Endodermal cell (in vitro differentiated cells): ENCODE data around the gene C19orf67. TPM values are rescaled to one million over a fixed set of nuclear protein-coding genes. Genes with fewer than 3 reads are reported as not detected.

Source experiments
- DNase-seq: peaks from one replicate; pipeline ENCODE4 v3.0.0-alpha.2; 2017
- H3K27ac ChIP-seq: 2 replicates; pipeline ENCODE4 v1.5.1; 2013; ENCODE audit warnings: mild to moderate bottlenecking, low read depth, low read length, moderate library complexity
- H3K27me3 ChIP-seq: 2 replicates; pipeline ENCODE4 v1.6.1; 2013; ENCODE audit warnings: mild to moderate bottlenecking, low read length, moderate library complexity; ENCODE audit not compliant: insufficient read depth, control insufficient read depth, poor library complexity, severe bottlenecking
- H3K36me3 ChIP-seq: 2 replicates; pipeline ENCODE4 v1.7.0; 2013; ENCODE audit warnings: mild to moderate bottlenecking, low read length, moderate library complexity; ENCODE audit not compliant: control insufficient read depth, insufficient read depth
- H3K4me1 ChIP-seq: one replicate; pipeline ENCODE4 v1.7.0; 2013; ENCODE audit warnings: low read length; ENCODE audit not compliant: control insufficient read depth, insufficient read depth
- H3K4me3 ChIP-seq: 2 replicates; pipeline ENCODE4 v1.5.1; 2013; ENCODE audit warnings: mild to moderate bottlenecking, low read length, moderate library complexity
- H3K9ac ChIP-seq: 2 replicates; pipeline ENCODE4 v1.6.1; 2013; ENCODE audit warnings: mild to moderate bottlenecking, low read length, moderate library complexity; ENCODE audit not compliant: poor library complexity, severe bottlenecking; ENCODE audit errors: extremely low read depth
- H3K9me3 ChIP-seq: 2 replicates; pipeline ENCODE4 v1.6.1; 2013; ENCODE audit warnings: mild to moderate bottlenecking, low read length, moderate library complexity; ENCODE audit not compliant: control insufficient read depth
- H3K27ac Mint-ChIP-seq: 2 replicates; pipeline ENCODE4 v1.8.0; 2020; ENCODE audit warnings: mixed read lengths
- H3K27me3 Mint-ChIP-seq: 2 replicates; pipeline ENCODE4 v1.8.0; 2021; ENCODE audit warnings: mild to moderate bottlenecking, mixed read lengths; ENCODE audit not compliant: insufficient read depth
- H3K36me3 Mint-ChIP-seq: 2 replicates; pipeline ENCODE4 v1.8.0; 2020; ENCODE audit warnings: low read depth, mixed read lengths
- H3K4me1 Mint-ChIP-seq: 2 replicates; pipeline ENCODE4 v1.8.0; 2020; ENCODE audit warnings: mixed read lengths
- H3K4me3 Mint-ChIP-seq: 2 replicates; pipeline ENCODE4 v1.8.0; 2020; ENCODE audit warnings: mild to moderate bottlenecking, moderate library complexity, mixed read lengths
- H3K9me3 Mint-ChIP-seq: 2 replicates; pipeline ENCODE4 v1.8.0; 2020; ENCODE audit warnings: mild to moderate bottlenecking, mixed read lengths
- CTCF ChIP-seq: fragments of 200-600 bp; sonication (generic); conservative IDR thresholded peaks from 2 replicates; pipeline ENCODE4 v1.5.0; 2021; ENCODE audit warnings: antibody characterized with exemption, mild to moderate bottlenecking
- WGBS, 2 experiments: methylation state at CpG; one replicate each; pipeline versions ENCODE4 v1.1.5 to v1.1.7; 2013; ENCODE audit warnings: missing lambda C conversion rate in 2 of 2, mixed read lengths in 1 of 2; ENCODE audit not compliant: insufficient coverage in 1 of 2, insufficient read length in 1 of 2; 5-methylcytosine and 5-hydroxymethylcytosine counted together
- total RNA-seq, 2 donors: library from RNA; stranded (reverse); fragmentation: NEBNext Ultra II Directional in 1 of 2; extraction: Animal tissue kit (Norgen Biotek cat#: 25700) in 1 of 2; gene quantifications; 2 replicates in 1 of 2; 3 replicates in 1 of 2; pipeline ENCODE4 v1.2.1, GENCODE V29; 2021

C19orf67 gene
- total RNA-seq, 2 donors from 2014 or later, result 0.73 to 1.1 TPM

DNA sequence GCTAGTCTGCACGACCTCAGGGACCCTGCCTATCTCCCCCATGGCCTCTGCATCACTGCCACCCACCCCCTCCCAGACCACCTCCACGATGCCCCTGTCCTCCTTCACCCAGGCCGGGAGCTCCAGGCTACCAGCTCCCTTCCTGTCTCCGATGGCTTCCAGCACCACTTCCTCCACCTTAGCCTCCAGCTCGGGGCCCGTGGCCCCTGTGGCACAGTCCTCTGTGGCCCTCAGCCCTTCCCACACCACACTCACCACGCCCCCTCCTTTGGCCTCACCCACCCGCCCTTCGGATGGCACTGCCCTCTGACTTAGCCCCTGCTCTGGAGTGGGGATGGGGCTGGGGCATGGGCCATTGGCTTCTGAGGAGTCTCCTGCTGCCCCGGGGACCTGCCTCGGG lies 30.9 kb downstream of the C19orf67 start:
- TF ChIP-seq CTCF, result no peak
- H3K9me3 ChIP-seq, result no peaks in the 10 kb centered on the region
- Mint-ChIP-seq H3K27me3 (peaks cover 48% of the 10 kb centered on the region), H3K36me3 (peaks cover 21% of the 10 kb centered on the region), H3K4me3 (no peak overlapping the region), H3K9me3 (no peaks in the 10 kb centered on the region), H3K4me1 (no peaks in the 10 kb centered on the region), H3K27ac (no peak overlapping the region)
- no peaks in the 10 kb centered on the region for H3K36me3 ChIP-seq
- no peak for DNase-seq
- no peak overlapping the region for H3K27ac ChIP-seq
- H3K4me3 ChIP-seq, result no peak overlapping the region
- H3K27me3 ChIP-seq, result peaks cover 35% of the 10 kb centered on the region
- no peaks in the 10 kb centered on the region for H3K4me1 ChIP-seq
- no peak overlapping the region for H3K9ac ChIP-seq
- WGBS, 2 experiments, result 83% methylated on average over 4 to 10 of the region's 11 CpGs

- Histone ChIP-seq H3K27ac (no peak overlapping the region), H3K27me3 (peaks cover 29% of the 10 kb centered on the region), H3K9ac (no peak overlapping the region), H3K9me3 (no peaks in the 10 kb centered on the region), H3K4me1 (no peaks in the 10 kb centered on the region), H3K36me3 (peaks cover 2% of the 10 kb centered on the region), H3K4me3 (no peak overlapping the region)
- TF ChIP-seq CTCF, result no peak
- Mint-ChIP-seq H3K27me3 (peaks cover 43% of the 10 kb centered on the region), H3K36me3 (peaks cover 21% of the 10 kb centered on the region), H3K9me3 (no peaks in the 10 kb centered on the region), H3K4me1 (no peaks in the 10 kb centered on the region), H3K4me3 (no peak overlapping the region), H3K27ac (no peak overlapping the region)
- no peak for DNase-seq
- 87 to 100% methylated on average over 3 to 6 of the region's 6 CpGs for WGBS, 2 experiments
Measured at GRCh38 chr19:14054099-14054498, 31.5 kb downstream of the C19orf67 start.

DNA sequence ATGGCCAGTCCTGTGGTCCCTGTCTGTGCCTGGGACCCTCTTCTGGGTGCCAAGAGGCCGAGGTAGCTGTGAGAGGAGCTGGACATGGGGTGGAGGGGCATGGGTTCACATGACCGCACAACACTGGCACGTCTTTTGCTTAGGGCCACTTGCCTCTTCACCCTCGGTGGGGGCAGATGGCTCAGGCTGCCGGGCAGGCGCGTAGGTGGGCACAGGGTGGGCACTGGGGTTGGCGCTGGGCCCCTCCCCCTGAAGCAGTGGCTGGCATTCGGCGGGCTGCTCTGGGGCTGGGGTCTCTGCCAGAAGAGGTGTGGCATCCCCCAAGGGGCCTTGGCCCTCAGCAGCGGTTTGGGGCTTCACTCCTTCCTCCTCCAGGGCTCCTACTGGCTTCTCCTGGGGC lies 32.1 kb downstream of the C19orf67 start:
- Histone ChIP-seq H3K4me3 (no peak overlapping the region), H3K9ac (no peak overlapping the region), H3K27ac (no peak overlapping the region), H3K4me1 (no peaks in the 10 kb centered on the region), H3K9me3 (no peaks in the 10 kb centered on the region), H3K27me3 (peaks cover 23% of the 10 kb centered on the region), H3K36me3 (peaks cover 8% of the 10 kb centered on the region)
- peaks cover 24% of the 10 kb centered on the region for H3K36me3 Mint-ChIP-seq
- no peak overlapping the region for H3K4me3 Mint-ChIP-seq
- peaks cover 37% of the 10 kb centered on the region for H3K27me3 Mint-ChIP-seq
- no peaks in the 10 kb centered on the region for H3K4me1 Mint-ChIP-seq
- H3K9me3 Mint-ChIP-seq, result peaks cover 1% of the 10 kb centered on the region
- WGBS, 2 experiments, result 90 to 93% methylated on average over 2 to 11 of the region's 11 CpGs
- no peak overlapping the region for H3K27ac Mint-ChIP-seq
- no peak for DNase-seq
- TF ChIP-seq CTCF, result no peak
